ENCODE measurements around the gene TADA2A. TPM values are rescaled to one million over a fixed set of nuclear protein-coding genes. Genes with fewer than 3 reads are reported as not detected.

The TADA2A gene, protein sequence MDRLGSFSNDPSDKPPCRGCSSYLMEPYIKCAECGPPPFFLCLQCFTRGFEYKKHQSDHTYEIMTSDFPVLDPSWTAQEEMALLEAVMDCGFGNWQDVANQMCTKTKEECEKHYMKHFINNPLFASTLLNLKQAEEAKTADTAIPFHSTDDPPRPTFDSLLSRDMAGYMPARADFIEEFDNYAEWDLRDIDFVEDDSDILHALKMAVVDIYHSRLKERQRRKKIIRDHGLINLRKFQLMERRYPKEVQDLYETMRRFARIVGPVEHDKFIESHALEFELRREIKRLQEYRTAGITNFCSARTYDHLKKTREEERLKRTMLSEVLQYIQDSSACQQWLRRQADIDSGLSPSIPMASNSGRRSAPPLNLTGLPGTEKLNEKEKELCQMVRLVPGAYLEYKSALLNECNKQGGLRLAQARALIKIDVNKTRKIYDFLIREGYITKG
- total RNA-seq, result 14.8 and 21.4 TPM in 2 replicates

- DNase-seq (ENCODE audit: extremely low read depth, low read depth, low spot score), result no peak
Observed at GRCh38 chr17:37406635-37407461, at the start of gene TADA2A, which contains the start of gene ACACA. TADA2A (plus strand) TSS chr17:37406886; CDS start chr17:37411366, 4,480 bp downstream. ACACA (minus strand) TSS chr17:37406836; CDS start chr17:37406299, 537 bp downstream.

DNA sequence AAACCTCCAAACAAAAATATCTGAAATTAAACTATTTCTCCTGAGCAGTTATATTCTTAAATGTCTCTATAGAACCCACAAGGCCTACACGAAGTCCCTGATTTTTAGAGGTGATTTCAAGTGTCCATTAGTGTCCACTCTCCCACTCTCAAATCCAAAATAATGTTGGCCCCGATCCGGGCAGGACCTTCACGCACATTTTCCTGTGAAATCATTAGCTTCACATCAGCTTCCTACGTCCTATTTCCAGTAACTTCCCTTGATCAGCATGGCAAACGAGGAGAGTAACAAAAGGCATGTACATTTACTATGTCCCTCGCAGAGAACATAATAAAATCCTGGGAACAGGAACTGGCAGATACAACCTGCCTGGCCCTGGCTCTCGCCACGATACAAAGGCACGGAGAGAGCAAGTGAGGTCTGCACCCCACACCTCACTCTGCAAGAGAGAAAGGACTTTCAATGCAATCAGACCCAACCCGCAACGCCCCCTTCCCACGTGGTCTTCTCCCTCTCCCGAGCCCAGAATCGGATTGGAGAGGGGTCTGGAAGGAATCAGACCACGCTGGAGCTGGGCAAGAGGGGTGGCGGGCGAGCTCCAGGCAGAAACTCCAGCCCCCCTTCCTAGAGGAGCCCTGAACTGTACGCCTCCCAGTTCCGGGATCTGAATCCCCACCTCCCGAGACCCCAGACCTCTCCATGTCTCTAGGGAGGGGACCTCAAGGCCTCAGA lies 48.4 kb upstream of the TADA2A start:
- no peak for DNase-seq (ENCODE audit: extremely low read depth, low read depth, low spot score)

- no peak for DNase-seq (ENCODE audit: extremely low read depth, low read depth, low spot score)
Observed at GRCh38 chr17:37358830-37359681, 47.6 kb upstream of the TADA2A start.

GRCh38 chr17:37359682-37360188 lies 47.0 kb upstream of the TADA2A start:
- DNase-seq (ENCODE audit: extremely low read depth, low read depth, low spot score), result no peak

- no peak for DNase-seq (ENCODE audit: extremely low read depth, low read depth, low spot score)
Observed at GRCh38 chr17:37360632-37361031, 46.1 kb upstream of the TADA2A start.

GRCh38 chr17:37361543-37361942 lies 45.1 kb upstream of the TADA2A start:
- DNase-seq (ENCODE audit: extremely low read depth, low read depth, low spot score), result no peak

DNA sequence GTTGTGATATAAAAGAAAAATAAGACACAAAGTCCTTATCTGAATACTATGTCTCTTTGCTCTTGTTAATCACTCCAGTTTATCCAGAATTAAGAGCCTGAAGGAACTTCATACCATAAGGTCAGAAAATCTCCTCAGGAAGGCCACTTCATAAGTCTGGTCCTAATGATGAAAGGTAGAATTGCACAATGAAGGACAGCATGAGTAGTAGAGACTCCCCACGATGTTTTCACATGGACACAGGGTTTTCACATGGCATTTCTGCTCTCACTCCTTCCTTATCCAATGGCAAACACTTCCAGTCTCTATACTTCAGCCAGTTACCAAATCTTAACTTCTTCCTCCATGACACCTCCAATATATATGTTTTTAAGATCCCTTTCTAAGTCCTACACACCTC lies 41.1 kb upstream of the TADA2A start:
- no peak for DNase-seq (ENCODE audit: extremely low read depth, low read depth, low spot score)

- no peak for DNase-seq (ENCODE audit: extremely low read depth, low read depth, low spot score)
Observed at GRCh38 chr17:37368577-37368976, 38.1 kb upstream of the TADA2A start.

DNA sequence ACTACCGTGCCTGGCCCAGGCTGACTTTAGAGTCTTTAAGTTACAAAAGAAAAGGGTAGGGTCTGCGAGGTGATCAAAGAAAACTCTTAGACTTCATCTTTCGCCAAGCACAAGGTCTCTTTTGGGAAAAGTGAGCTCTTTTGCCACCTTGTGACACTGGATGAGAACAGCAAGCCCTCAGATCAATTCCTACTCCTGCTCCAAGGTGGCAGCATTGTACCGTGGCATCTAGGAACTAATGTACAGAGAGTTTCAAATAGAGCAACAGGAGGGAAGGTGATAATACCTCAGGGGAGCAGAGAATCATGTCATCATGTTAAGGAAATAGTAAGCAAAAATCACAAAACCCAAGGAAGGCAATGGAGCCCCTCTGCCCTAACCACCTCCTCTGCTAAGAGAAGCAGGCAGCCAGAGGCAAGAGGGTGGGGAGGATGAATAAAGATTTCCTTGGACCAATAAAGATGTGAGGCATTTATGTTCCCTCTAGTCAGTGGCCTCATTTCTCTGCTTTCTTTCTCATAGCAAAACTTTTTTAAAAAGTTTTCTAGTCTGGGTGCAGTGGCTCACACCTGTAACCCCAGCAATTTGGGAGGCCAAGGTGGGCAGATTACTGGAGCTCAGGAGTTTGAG lies 33.0 kb upstream of the TADA2A start:
- no peak for DNase-seq (ENCODE audit: extremely low read depth, low read depth, low spot score)

DNA sequence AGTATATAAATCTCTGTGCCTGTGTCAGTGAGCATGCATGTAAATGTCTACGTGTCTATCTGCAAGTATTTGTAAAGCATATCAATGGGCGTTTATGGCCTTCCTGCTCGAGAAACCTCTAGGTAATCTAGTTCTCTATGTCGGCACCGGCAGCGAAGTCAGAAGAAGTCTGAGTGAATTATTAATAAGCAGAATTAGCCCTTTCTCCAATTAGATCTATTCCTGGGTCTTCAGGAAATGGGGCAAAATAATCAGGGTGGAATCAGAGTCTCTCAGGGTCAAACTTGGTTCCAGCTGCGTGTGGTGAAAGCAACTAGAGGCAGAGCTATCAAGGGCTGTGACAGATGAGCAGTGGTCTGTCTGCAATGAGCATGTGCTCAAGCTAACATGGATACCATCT lies 31.0 kb upstream of the TADA2A start, which contains the start of gene C17orf78:
TSS of gene C17orf78 (plus strand) at position 280 of the 400 bp plus-strand sequence. CDS start at position 388, 108 bp downstream.
- DNase-seq (ENCODE audit: extremely low read depth, low read depth, low spot score), result no peak

- no peak for DNase-seq (ENCODE audit: extremely low read depth, low read depth, low spot score)
Observed at GRCh38 chr17:37382056-37382455, 24.6 kb upstream of the TADA2A start.

DNA sequence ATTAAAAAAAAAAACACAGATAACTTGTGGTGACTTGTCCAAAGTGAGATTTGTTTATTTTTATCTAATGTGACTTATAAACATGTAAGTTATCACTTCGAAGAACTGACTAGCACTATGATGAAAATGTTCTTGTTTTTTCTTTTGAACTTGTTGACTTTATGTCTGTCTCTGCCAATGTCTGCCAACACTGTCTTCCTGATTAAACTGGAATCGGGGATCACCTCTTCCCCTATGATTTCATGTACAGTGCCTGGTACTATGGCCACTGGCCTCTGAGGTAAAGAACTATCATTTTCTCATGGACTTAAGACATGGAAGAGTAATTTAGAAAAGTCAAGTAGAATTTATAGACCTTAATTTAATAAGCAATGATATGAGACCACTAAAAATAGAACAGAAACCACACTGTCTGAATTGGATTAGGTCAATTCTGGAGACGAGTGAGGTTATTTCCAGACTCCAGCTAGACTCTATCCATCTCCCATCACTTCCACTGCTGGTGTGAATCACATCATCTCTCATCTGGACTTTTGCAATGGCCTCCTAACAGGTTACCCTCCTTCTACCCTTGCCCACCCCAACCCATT lies 22.0 kb upstream of the TADA2A start:
- DNase-seq (ENCODE audit: extremely low read depth, low read depth, low spot score), result no peak

GRCh38 chr17:37385474-37385990 lies 21.2 kb upstream of the TADA2A start:
- no peak for DNase-seq (ENCODE audit: extremely low read depth, low read depth, low spot score)

DNA sequence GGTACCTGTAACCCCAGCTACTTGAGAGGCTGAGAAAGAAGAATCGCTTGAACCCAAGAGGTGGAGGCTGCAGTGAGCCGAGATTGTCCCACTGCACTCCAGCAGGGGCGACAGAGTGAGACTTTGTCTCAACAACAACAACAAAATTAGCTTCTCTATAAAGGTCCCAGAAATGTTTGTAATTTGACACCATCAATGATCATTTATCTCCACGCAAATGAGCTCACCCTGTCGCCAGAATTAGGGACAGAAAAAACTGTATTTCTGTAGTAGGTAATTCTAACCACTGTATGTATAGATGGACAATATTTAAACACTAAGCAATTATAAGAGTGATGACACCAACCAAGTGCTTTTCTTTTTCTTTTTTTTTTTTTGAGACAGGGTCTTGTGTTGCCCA lies 20.2 kb upstream of the TADA2A start:
- no peak for DNase-seq (ENCODE audit: extremely low read depth, low read depth, low spot score)

DNA sequence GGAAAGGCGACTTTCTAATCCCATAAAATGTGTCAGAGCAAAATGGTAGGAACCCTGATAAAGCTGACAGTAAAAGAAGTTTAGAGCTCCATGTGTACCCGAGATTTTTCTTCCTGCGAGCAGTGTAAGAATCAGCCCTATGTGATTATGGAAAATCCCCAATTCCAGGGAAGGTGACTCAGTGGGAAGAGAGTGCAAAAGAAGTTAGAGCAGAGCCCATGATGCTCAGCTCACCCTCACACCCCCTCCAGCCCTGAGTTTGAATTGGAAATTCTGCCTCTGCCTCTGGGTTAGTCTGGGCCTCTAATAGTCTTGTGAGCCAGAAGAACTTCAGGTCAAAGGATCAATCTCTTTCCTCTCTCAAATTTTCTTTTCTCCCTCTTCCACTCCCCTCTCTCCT lies 18.4 kb upstream of the TADA2A start:
- DNase-seq (ENCODE audit: extremely low read depth, low read depth, low spot score), result no peak

DNA sequence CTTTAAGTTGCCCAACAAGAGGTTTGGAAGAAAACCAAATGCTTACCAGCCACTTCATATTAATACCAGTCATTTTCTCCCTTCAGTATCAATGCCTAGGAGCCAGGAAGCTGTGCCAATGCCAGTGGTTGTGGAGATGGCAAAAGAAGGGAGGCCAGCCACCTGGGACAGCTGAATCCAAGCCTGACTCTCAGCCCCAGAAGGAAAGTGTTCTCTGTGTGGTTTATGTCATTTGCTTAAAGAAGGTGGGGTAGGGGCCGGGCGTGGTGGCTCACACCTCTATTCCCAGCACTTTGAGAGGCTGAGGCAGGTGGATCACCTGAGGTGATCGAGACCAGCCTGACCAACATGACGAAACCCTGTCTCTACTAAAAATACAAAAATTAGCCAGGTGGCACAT lies 17.5 kb upstream of the TADA2A start:
- no peak for DNase-seq (ENCODE audit: extremely low read depth, low read depth, low spot score)

GRCh38 chr17:37391146-37391545 lies 15.5 kb upstream of the TADA2A start:
- DNase-seq (ENCODE audit: extremely low read depth, low read depth, low spot score), result no peak

- no peak for DNase-seq (ENCODE audit: extremely low read depth, low read depth, low spot score)
Observed at GRCh38 chr17:37392024-37392590, 14.6 kb upstream of the TADA2A start.

Measured in glomerular endothelial cell (primary cell).